ENCODE data around the gene MRTFA. TPM values are rescaled to one million over a fixed set of nuclear protein-coding genes. Genes with fewer than 3 reads are reported as not detected.

Gene MRTFA
- total and polyA plus RNA-seq, 8 donors, result 13.6 to 35.3 (median 24.1) TPM

DNA sequence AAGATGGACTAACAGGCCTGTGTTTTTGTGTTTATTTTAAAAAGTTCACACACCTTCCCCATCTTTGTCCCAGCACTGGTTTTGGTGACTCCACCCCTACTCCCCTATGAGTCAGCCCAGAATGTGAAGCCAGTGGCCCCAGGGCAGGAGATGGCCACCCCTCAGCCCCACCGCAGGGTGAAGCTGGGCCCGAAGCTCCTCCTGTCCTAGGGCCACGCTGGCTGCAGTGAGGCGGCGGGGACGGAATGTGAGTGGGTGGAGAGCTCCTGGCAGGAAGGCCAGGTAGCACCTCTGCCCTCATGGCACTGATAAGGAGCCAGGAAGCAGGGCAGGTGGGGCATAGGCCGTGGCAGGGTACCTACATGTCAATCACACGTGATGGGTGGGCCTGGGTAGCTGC, 226.2 kb downstream of the MRTFA start:
- 78 to 79% methylated on average over 8 of the region's 8 CpGs for whole genome bisulfite sequencing, 2 donors
- Histone ChIP-seq H3K4me3 (no peak overlapping the region), H3K36me3 (peaks cover 0 to 63% (median 34%) of the 10 kb centered on the region in 3 donors), H3K4me1 (no peaks in the 10 kb centered on the region), H3K27ac (no peak overlapping the region), H3K9me3 (no peaks in the 10 kb centered on the region), H3K27me3 (no peaks in the 10 kb centered on the region)
- DNase-seq (no peak), FAIRE-seq (no peak), ATAC-seq (peak in 2 of 4 donors; percentile 1 to 24)
- TF ChIP-seq, protein P1, sequence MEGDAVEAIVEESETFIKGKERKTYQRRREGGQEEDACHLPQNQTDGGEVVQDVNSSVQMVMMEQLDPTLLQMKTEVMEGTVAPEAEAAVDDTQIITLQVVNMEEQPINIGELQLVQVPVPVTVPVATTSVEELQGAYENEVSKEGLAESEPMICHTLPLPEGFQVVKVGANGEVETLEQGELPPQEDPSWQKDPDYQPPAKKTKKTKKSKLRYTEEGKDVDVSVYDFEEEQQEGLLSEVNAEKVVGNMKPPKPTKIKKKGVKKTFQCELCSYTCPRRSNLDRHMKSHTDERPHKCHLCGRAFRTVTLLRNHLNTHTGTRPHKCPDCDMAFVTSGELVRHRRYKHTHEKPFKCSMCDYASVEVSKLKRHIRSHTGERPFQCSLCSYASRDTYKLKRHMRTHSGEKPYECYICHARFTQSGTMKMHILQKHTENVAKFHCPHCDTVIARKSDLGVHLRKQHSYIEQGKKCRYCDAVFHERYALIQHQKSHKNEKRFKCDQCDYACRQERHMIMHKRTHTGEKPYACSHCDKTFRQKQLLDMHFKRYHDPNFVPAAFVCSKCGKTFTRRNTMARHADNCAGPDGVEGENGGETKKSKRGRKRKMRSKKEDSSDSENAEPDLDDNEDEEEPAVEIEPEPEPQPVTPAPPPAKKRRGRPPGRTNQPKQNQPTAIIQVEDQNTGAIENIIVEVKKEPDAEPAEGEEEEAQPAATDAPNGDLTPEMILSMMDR (IDR thresholded peaks at IDR 0.05), result no peak
- intact Hi-C loops (cut with DNase I), result no loop called here

DNA sequence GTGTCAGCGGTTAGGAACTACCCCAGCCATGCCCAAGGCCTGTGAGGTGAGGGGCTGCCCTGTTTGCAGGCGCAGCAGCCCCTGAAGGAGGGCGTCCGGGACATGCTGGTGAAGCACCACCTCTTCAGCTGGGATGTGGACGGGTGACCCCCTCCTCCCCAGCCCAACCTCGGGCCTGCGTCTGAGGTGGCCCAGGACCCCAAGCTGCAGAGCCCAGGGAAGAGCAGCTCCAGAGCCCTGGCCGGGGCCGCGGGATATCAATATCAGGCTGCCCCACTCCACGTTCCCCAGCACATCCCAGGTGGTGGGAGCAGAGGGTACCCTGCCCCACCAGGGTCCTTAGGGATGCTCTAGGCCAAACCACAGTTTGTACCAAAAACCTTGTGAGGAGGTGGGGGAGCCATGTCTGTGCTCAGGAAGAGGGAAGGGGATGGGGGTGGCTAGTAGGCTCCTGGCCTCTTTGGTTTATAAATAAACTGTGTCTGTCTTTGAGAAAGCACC, 226.9 kb downstream of the MRTFA start:
- no peak for FAIRE-seq
- no peaks in the 10 kb centered on the region for H3K9me3 ChIP-seq
- H3K27me3 ChIP-seq, result no peaks in the 10 kb centered on the region
- WGBS, 2 donors, result 95 to 97% methylated on average over 11 of the region's 11 CpGs
- DNase-seq, result peak in 1 of 6 donors; percentile 39
- peaks cover 0 to 69% (median 36%) of the 10 kb centered on the region in 3 donors for H3K36me3 ChIP-seq
- intact Hi-C loops (cut with DNase I), result no loop called here
- no peak overlapping the region for H3K4me3 ChIP-seq
- no peak overlapping the region for H3K27ac ChIP-seq
- H3K4me1 ChIP-seq, result no peaks in the 10 kb centered on the region
- no peak for ATAC-seq
- TF ChIP-seq, protein P1 (IDR thresholded peaks at IDR 0.05), result no peak

DNA sequence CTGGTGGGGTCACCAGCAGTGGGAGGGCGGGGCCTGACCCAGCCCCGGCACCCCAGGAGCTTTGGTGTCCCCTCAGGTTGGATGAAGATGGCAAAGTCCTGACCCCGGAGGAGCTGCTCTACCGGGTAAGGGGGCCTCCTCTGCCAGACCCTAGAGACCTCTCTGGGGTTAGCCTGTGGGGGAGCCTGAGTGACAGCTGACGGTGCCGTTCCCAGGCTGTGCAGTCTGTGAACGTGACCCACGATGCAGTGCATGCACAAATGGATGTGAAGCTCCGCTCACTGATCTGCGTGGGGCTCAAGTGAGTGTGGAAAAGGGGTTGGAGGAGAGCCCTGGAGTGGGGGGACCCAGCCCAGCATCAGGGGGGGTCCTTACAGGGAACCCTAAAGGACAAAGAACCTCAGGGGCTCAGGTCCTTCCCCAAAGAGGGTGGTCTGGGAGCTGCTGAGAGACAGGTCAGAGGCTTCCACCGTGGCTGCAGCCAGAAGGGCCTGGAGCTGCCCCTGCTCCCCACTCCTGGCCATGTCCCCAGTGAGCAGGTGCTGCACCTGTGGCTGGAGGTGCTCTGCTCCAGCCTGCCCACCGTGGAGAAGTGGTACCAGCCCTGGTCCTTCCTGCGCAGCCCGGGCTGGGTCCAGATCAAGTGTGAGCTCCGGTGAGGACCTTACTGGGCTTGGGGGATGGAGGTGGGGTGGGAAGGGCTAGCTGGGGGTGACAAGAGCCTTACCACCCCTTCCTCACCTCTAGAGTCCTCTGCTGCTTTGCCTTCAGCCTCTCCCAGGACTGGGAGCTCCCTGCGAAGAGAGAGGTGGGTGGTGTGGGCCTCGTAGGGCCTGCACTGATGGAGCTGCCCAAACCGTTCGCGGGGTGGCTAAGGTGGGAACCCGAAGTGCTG, 227.6 kb downstream of the MRTFA start:
- no peaks in the 10 kb centered on the region for H3K4me1 ChIP-seq
- no peak for FAIRE-seq
- no peak overlapping the region for H3K4me3 ChIP-seq
- 91 to 94% methylated on average over 21 of the region's 21 CpGs for WGBS, 2 donors
- TF ChIP-seq, protein P1 (IDR thresholded peaks at IDR 0.05), result no peak
- DNase-seq, result no peak
- intact Hi-C loops (cut with DNase I), result no loop called here
- ATAC-seq, result no peak
- no peak overlapping the region for H3K27ac ChIP-seq
- H3K27me3 ChIP-seq, result no peaks in the 10 kb centered on the region
- H3K36me3 ChIP-seq, result peaks cover 0 to 76% (median 36%) of the 10 kb centered on the region in 3 donors
- H3K9me3 ChIP-seq, result no peaks in the 10 kb centered on the region

DNA sequence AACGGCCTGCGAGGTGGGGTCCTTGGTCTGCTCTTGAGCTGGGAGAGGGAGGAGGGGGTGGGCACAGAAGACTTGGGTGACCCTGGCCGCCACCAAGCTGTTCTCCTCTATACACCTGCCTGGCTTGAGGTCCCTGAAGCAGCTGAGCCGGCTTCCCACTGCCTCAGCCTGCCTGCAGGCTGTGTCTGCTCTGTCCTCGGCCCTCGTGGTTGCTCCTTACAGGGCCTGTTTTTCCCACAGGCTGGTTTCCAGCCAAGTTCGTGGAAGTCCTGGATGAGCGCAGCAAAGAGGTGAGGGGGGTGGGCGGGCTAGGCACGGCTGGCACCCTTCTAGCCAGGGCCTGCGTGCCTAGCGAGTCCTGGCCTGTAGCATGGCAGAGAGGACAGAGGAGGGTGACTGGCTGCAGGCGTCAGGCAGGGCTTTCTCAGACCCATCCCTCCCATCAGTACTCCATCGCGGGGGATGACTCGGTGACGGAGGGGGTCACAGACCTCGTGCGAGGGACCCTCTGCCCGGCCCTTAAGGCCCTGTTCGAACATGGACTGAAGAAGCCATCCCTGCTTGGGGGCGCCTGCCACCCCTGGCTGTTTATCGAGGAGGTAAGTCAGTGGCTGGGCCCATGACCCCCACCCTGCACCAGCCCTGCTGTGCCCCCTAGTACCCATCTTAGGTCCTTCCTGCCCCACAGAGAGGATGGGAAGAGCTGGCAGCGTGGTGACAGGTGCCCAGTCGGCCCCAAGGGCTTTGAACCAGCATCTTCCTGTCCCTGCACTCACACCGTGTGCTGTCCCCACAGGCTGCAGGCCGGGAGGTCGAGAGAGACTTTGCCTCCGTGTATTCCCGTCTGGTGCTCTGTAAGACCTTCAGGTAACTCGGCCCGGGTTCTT, 228.4 kb downstream of the MRTFA start:
- Histone ChIP-seq H3K4me3 (no peak overlapping the region), H3K9me3 (no peaks in the 10 kb centered on the region)
- 89 to 90% methylated on average over 31 to 32 of the region's 32 CpGs for WGBS, 2 donors

More for the DNA sequence above, 228.4 kb downstream of the MRTFA start:
- TF ChIP-seq, protein P1 (IDR thresholded peaks at IDR 0.05), result no peak
- peaks cover 0 to 76% (median 36%) of the 10 kb centered on the region in 3 donors for H3K36me3 ChIP-seq
- ATAC-seq, result no peak
- intact Hi-C loops (cut with DNase I), result no loop called here
- no peaks in the 10 kb centered on the region for H3K27me3 ChIP-seq
- FAIRE-seq, result no peak
- H3K27ac ChIP-seq, result no peak overlapping the region
- no peak for DNase-seq
- H3K4me1 ChIP-seq, result no peaks in the 10 kb centered on the region
